Measurements from ENCODE around the gene KCNN2.

DNA sequence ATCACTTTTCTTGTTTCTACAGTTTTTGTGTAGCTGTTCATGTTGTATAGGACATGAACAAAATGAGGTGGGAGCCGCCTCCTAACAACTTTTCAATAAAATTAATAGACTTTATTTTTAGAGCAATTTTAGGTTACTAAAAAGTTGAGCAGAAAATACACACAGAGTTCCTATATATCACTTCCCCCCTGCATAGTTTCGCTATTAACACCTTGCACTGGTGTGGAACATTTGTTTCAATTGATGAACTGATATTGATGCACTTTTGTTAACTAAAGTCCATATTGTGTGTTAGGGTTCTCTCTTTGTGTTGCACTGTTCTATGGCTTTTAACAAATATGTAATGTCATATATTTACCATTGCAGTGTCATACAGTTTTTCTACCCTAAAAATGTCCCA is 47.8 kb upstream of the KCNN2 start:
- TF ChIP-seq EZH2 (IDR thresholded peaks at IDR 0.05; ENCODE audit: insufficient read depth, poor library complexity, severe bottlenecking): no peak
- no peak for TF ChIP-seq EZH2phosphoT487 (IDR thresholded peaks at IDR 0.05; ENCODE audit: insufficient read depth, low read depth)

Measured in GM23248 (cell line).